NT2/D1 (cell line): ENCODE results near the gene BOC.

Experiments used
- DNase-seq: peaks from one replicate; pipeline ENCODE4 v3.0.0-alpha.2; 2011; ENCODE audit warnings: low read depth, low spot score
- H3K27me3 ChIP-seq: 2 replicates; pipeline ENCODE4 v1.6.0; 2011; ENCODE audit warnings: mild to moderate bottlenecking; ENCODE audit not compliant: insufficient read length, insufficient read depth
- H3K36me3 ChIP-seq: 2 replicates; pipeline ENCODE4 v1.6.1; 2011; ENCODE audit warnings: mild to moderate bottlenecking, low read length, mixed read lengths; ENCODE audit not compliant: insufficient read depth, insufficient read length
- H3K4me1 ChIP-seq: 2 replicates; pipeline ENCODE4 v1.5.1; 2011; ENCODE audit not compliant: insufficient read depth, insufficient read length
- H3K4me3 ChIP-seq: 2 replicates; pipeline ENCODE4 v1.5.1; 2011; ENCODE audit warnings: low read depth; ENCODE audit not compliant: insufficient read length
- H3K9ac ChIP-seq: 2 replicates; pipeline ENCODE4 v1.6.0; 2011; ENCODE audit warnings: low read depth; ENCODE audit not compliant: insufficient read length
- H3K9me3 ChIP-seq: 2 replicates; pipeline ENCODE4 v1.5.1; 2011; ENCODE audit warnings: mild to moderate bottlenecking, low read length; ENCODE audit not compliant: insufficient read depth
- SUZ12 ChIP-seq: IDR thresholded peaks from 2 replicates; pipeline ENCODE4 v1.6.1; 2011; ENCODE audit not compliant: insufficient read length, insufficient read depth; ENCODE audit errors: extremely low read depth
- YY1 ChIP-seq: IDR thresholded peaks from 2 replicates; pipeline ENCODE4 v1.6.1; 2011; ENCODE audit not compliant: insufficient read length, insufficient read depth
- ZNF274 ChIP-seq: IDR thresholded peaks from 2 replicates; pipeline ENCODE4 v1.6.1; 2011; ENCODE audit warnings: mild to moderate bottlenecking, low read depth, low read length

The BOC gene

GRCh38 chr3:113293348-113293747 lies 82.0 kb downstream of the BOC start:
- no peak for DNase-seq
- H3K27me3 ChIP-seq, result no peaks in the 10 kb centered on the region
- no peaks in the 10 kb centered on the region for H3K4me1 ChIP-seq
- no peaks in the 10 kb centered on the region for H3K36me3 ChIP-seq
- TF ChIP-seq YY1, result no peak
- no peak for TF ChIP-seq SUZ12
- no peak for TF ChIP-seq ZNF274
- no peak overlapping the region for H3K4me3 ChIP-seq
- no peak overlapping the region for H3K9ac ChIP-seq
- no peaks in the 10 kb centered on the region for H3K9me3 ChIP-seq

- no peaks in the 10 kb centered on the region for H3K36me3 ChIP-seq
- H3K9me3 ChIP-seq, result no peaks in the 10 kb centered on the region
- TF ChIP-seq YY1 (no peak), SUZ12 (no peak), ZNF274 (no peak)
- H3K27me3 ChIP-seq, result no peaks in the 10 kb centered on the region
- DNase-seq, result no peak
- H3K4me1 ChIP-seq, result no peaks in the 10 kb centered on the region
- H3K9ac ChIP-seq, result no peak overlapping the region
- H3K4me3 ChIP-seq, result no peak overlapping the region
These were observed 84.1 kb downstream of the BOC start for GRCh38 chr3:113295463-113295862.

- Histone ChIP-seq H3K9ac (no peak overlapping the region), H3K9me3 (no peaks in the 10 kb centered on the region), H3K4me1 (no peaks in the 10 kb centered on the region), H3K36me3 (no peaks in the 10 kb centered on the region), H3K27me3 (no peaks in the 10 kb centered on the region), H3K4me3 (no peak overlapping the region)
- TF ChIP-seq SUZ12 (no peak), ZNF274 (no peak), YY1 (no peak)
- DNase-seq, result no peak
These were observed 85.9 kb downstream of the BOC start for GRCh38 chr3:113297287-113297686.

GRCh38 chr3:113297841-113298240 lies 86.5 kb downstream of the BOC start:
- no peak for DNase-seq
- no peaks in the 10 kb centered on the region for H3K4me1 ChIP-seq
- TF ChIP-seq SUZ12 (no peak), YY1 (no peak), ZNF274 (no peak)

GRCh38 chr3:113300596-113300995 lies 89.2 kb downstream of the BOC start:
- Histone ChIP-seq H3K4me3 (no peak overlapping the region), H3K4me1 (no peaks in the 10 kb centered on the region), H3K27me3 (no peaks in the 10 kb centered on the region), H3K36me3 (no peaks in the 10 kb centered on the region), H3K9ac (no peak overlapping the region), H3K9me3 (no peaks in the 10 kb centered on the region)
- TF ChIP-seq ZNF274 (no peak), SUZ12 (no peak), YY1 (no peak)
- no peak for DNase-seq

More at GRCh38 chr3:113297841-113298240, 86.5 kb downstream of the BOC start:
- Histone ChIP-seq H3K9ac (no peak overlapping the region), H3K36me3 (no peaks in the 10 kb centered on the region), H3K27me3 (no peaks in the 10 kb centered on the region), H3K4me3 (no peak overlapping the region), H3K9me3 (no peaks in the 10 kb centered on the region)

GRCh38 chr3:113304102-113304501 lies 92.7 kb downstream of the BOC start:
- Histone ChIP-seq H3K9me3 (no peaks in the 10 kb centered on the region), H3K27me3 (no peaks in the 10 kb centered on the region), H3K4me1 (no peaks in the 10 kb centered on the region), H3K4me3 (no peak overlapping the region), H3K36me3 (no peaks in the 10 kb centered on the region), H3K9ac (no peak overlapping the region)
- TF ChIP-seq ZNF274 (no peak), SUZ12 (no peak), YY1 (no peak)
- DNase-seq, result no peak

- Histone ChIP-seq H3K4me1 (no peaks in the 10 kb centered on the region), H3K9me3 (no peaks in the 10 kb centered on the region), H3K9ac (no peak overlapping the region), H3K36me3 (no peaks in the 10 kb centered on the region), H3K27me3 (no peaks in the 10 kb centered on the region), H3K4me3 (no peak overlapping the region)
- no peak for DNase-seq
- TF ChIP-seq SUZ12 (no peak), ZNF274 (no peak), YY1 (no peak)
These were observed 93.6 kb downstream of the BOC start for GRCh38 chr3:113304856-113305540.
